VCaP (cell line): Measurements from ENCODE around the gene DSTN.

Experiments used
- H3K27ac ChIP-seq: fragments of 450-650 bp; 2 replicates; pipeline ENCODE4 v1.5.1; 2017
- TF ChIP-seq, protein P1 (sequence below): fragments of 450-650 bp; conservative IDR thresholded peaks from 2 replicates; pipeline ENCODE4 v1.5.1; 2017; ENCODE audit warnings: mild to moderate bottlenecking, moderate library complexity

Gene DSTN

GRCh38 chr20:17606001-17606400, 36.1 kb downstream of the DSTN start:
- TF ChIP-seq, protein P1, sequence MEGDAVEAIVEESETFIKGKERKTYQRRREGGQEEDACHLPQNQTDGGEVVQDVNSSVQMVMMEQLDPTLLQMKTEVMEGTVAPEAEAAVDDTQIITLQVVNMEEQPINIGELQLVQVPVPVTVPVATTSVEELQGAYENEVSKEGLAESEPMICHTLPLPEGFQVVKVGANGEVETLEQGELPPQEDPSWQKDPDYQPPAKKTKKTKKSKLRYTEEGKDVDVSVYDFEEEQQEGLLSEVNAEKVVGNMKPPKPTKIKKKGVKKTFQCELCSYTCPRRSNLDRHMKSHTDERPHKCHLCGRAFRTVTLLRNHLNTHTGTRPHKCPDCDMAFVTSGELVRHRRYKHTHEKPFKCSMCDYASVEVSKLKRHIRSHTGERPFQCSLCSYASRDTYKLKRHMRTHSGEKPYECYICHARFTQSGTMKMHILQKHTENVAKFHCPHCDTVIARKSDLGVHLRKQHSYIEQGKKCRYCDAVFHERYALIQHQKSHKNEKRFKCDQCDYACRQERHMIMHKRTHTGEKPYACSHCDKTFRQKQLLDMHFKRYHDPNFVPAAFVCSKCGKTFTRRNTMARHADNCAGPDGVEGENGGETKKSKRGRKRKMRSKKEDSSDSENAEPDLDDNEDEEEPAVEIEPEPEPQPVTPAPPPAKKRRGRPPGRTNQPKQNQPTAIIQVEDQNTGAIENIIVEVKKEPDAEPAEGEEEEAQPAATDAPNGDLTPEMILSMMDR = no peak
- peak overlapping the region; percentile 97 for H3K27ac ChIP-seq

- peak overlapping the region; percentile 97; the same call in 1 of the 2 replicates for H3K27ac ChIP-seq
- TF ChIP-seq, protein P1 = no peak
Measured at GRCh38 chr20:17608701-17609497, 39.0 kb downstream of the DSTN start.

GRCh38 chr20:17609811-17610377, 40.0 kb downstream of the DSTN start:
- peak overlapping the region; percentile 97 for H3K27ac ChIP-seq
- TF ChIP-seq, protein P1 = no peak

- TF ChIP-seq, protein P1 = no peak
- H3K27ac ChIP-seq = peak overlapping the region; percentile 97
Measured at GRCh38 chr20:17610566-17611289, 40.9 kb downstream of the DSTN start.

- TF ChIP-seq, protein P1 = no peak
- H3K27ac ChIP-seq = peak overlapping the region; percentile 97
Measured at GRCh38 chr20:17611290-17611539, 41.3 kb downstream of the DSTN start.

DNA sequence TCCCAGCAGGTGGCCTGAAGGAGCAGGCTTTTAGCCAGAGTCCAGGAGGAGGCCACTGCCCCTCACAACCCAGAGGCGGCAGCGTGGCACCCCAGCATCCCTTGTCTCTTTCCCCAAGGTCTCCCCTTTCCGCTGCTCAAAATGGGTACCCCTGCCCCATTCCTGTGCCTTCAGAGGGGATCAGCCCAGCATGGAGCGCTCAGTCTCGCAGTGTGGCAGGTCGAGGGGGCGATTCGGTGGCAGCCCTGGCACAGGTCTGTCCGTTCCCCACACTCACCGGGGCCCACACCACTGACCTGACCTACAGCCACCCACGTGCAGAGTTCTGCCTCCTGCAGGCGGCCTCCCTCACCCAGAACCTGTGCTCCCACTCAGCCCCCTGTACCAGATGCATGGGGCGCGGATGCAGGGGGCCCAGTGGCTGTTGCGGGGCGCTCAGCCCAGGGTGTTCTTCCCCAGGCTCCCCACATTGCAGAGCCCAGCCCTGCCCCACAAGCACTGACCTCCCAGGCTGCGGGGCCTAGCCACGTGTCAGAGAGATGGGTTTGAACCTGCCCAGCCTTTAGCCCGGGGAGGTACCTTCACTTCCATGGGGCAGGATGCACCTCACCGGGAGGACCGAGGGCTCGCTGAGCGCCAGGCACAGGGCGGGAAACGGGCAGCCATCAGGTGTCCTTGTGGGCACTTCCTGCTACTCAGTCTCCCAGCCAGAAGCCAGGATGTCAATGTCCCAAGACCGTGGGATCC, 41.8 kb downstream of the DSTN start:
- peak overlapping the region; percentile 97 for H3K27ac ChIP-seq
- TF ChIP-seq, protein P1 = peak; percentile 65
